Activated CD4-positive, alpha-beta T cell treated with anti-CD3 and anti-CD28 coated beads, Interleukin-2, amount 10 ng/mL, durations not matched to agents 7 days and 5 days (primary cell): ENCODE results near the gene DBR1. TPM values are rescaled to one million over a fixed set of nuclear protein-coding genes. Genes with fewer than 3 reads are reported as not detected.

Source experiments
- CTCF ChIA-PET: fragments of 350-600 bp; sonication (Branson Sonifier 250); formaldehyde crosslinking; loops from one replicate; lab custom pipeline; 2021; ENCODE audit warnings: antibody characterized with exemption; lab: Charles Lee
- POLR2A ChIA-PET: fragments of 350-600 bp; sonication (Branson Sonifier 250); formaldehyde crosslinking; loops from one replicate; lab custom pipeline; 2021; ENCODE audit warnings: antibody characterized with exemption; lab: Charles Lee
- DNase-seq: peaks from one replicate; pipeline ENCODE4 v3.0.0-alpha.2; 2020
- H3K27ac Mint-ChIP-seq: one replicate; pipeline ENCODE4 v1.8.0; 2021; ENCODE audit warnings: mild to moderate bottlenecking, moderate library complexity, mixed read lengths
- H3K27me3 Mint-ChIP-seq: one replicate; pipeline ENCODE4 v1.8.0; 2021; ENCODE audit warnings: mixed read lengths
- H3K36me3 Mint-ChIP-seq: one replicate; pipeline ENCODE4 v1.8.0; 2021; ENCODE audit warnings: low read depth, mixed read lengths
- H3K4me1 Mint-ChIP-seq: one replicate; pipeline ENCODE4 v1.8.0; 2021; ENCODE audit warnings: mixed read lengths
- H3K4me3 Mint-ChIP-seq: one replicate; pipeline ENCODE4 v1.8.0; 2021; ENCODE audit warnings: mild to moderate bottlenecking, moderate library complexity, mixed read lengths
- H3K9me3 Mint-ChIP-seq: one replicate; pipeline ENCODE4 v1.8.0; 2021; ENCODE audit warnings: mixed read lengths
- total RNA-seq, 2 experiments: library from RNA; stranded (reverse); gene quantifications; one replicate each; pipeline ENCODE4 v1.2.3, GENCODE V29; 2021

DBR1 gene
- total RNA-seq, 2 experiments from 2014 or later: 19.3 to 21.5 TPM

- Mint-ChIP-seq H3K4me1 (peaks cover 17% of the 10 kb centered on the region), H3K4me3 (no peak overlapping the region), H3K36me3 (peaks cover 28% of the 10 kb centered on the region), H3K9me3 (peaks cover 3% of the 10 kb centered on the region), H3K27ac (no peak overlapping the region), H3K27me3 (no peaks in the 10 kb centered on the region)
- DNase-seq: no peak
- CTCF ChIA-PET: interaction anchor here (0.9 to 1.5 kb wide), 3 partner anchors 8 to 38 kb away, joined by 3 to 4 read pairs (median 3); no protein-coding TSS in a partner anchor
- POLR2A ChIA-PET: no interaction called here
These were observed 28.4 kb upstream of the DBR1 start for GRCh38 chr3:138202945-138203701.

GRCh38 chr3:138200424-138200823 lies 25.7 kb upstream of the DBR1 start:
- no peak overlapping the region for H3K27ac Mint-ChIP-seq
- CTCF ChIA-PET: interaction anchor here (0.6 kb wide), 1 partner anchor 539 kb away, joined by 3 read pairs; no protein-coding TSS in a partner anchor
- POLR2A ChIA-PET: no interaction called here
- peaks cover 23% of the 10 kb centered on the region for H3K36me3 Mint-ChIP-seq
- H3K4me1 Mint-ChIP-seq: peaks cover 20% of the 10 kb centered on the region
- H3K4me3 Mint-ChIP-seq: no peak overlapping the region
- H3K27me3 Mint-ChIP-seq: no peaks in the 10 kb centered on the region
- H3K9me3 Mint-ChIP-seq: no peaks in the 10 kb centered on the region
- DNase-seq: no peak

- H3K36me3 Mint-ChIP-seq: peaks cover 21% of the 10 kb centered on the region
- H3K4me1 Mint-ChIP-seq: peaks cover 20% of the 10 kb centered on the region
- no peak overlapping the region for H3K27ac Mint-ChIP-seq
- ChIA-PET CTCF (no interaction called here), POLR2A (no interaction called here)
- no peaks in the 10 kb centered on the region for H3K27me3 Mint-ChIP-seq
- H3K4me3 Mint-ChIP-seq: no peak overlapping the region
- H3K9me3 Mint-ChIP-seq: no peaks in the 10 kb centered on the region
- no peak for DNase-seq
These were observed 25.1 kb upstream of the DBR1 start for GRCh38 chr3:138199851-138200250.

- Mint-ChIP-seq H3K4me3 (no peak overlapping the region), H3K27ac (no peak overlapping the region), H3K9me3 (no peaks in the 10 kb centered on the region), H3K4me1 (peaks cover 14% of the 10 kb centered on the region), H3K27me3 (no peaks in the 10 kb centered on the region), H3K36me3 (peaks cover 16% of the 10 kb centered on the region)
- POLR2A ChIA-PET: no interaction called here
- CTCF ChIA-PET: no interaction called here
- DNase-seq: no peak
These were observed 22.8 kb upstream of the DBR1 start for GRCh38 chr3:138197524-138197923.

GRCh38 chr3:138197058-138197457 lies 22.3 kb upstream of the DBR1 start:
- ChIA-PET CTCF (no interaction called here), POLR2A (interaction anchor here (0.6 kb wide), 1 partner anchor 102 kb away, joined by 3 read pairs; no protein-coding TSS in a partner anchor)
- H3K27me3 Mint-ChIP-seq: no peaks in the 10 kb centered on the region
- H3K4me1 Mint-ChIP-seq: peaks cover 14% of the 10 kb centered on the region
- DNase-seq: no peak
- no peaks in the 10 kb centered on the region for H3K9me3 Mint-ChIP-seq
- peaks cover 16% of the 10 kb centered on the region for H3K36me3 Mint-ChIP-seq
- no peak overlapping the region for H3K4me3 Mint-ChIP-seq
- H3K27ac Mint-ChIP-seq: no peak overlapping the region

GRCh38 chr3:138196023-138196422 lies 21.3 kb upstream of the DBR1 start:
- CTCF ChIA-PET: interaction anchor here (0.7 kb wide), 1 partner anchor 59 kb away, joined by 5 read pairs; no protein-coding TSS in a partner anchor
- no peak for DNase-seq
- Mint-ChIP-seq H3K36me3 (peaks cover 18% of the 10 kb centered on the region), H3K27ac (no peak overlapping the region), H3K9me3 (no peaks in the 10 kb centered on the region), H3K4me1 (peaks cover 19% of the 10 kb centered on the region), H3K27me3 (no peaks in the 10 kb centered on the region), H3K4me3 (no peak overlapping the region)
- POLR2A ChIA-PET: no interaction called here

GRCh38 chr3:138195481-138195880 lies 20.8 kb upstream of the DBR1 start:
- Mint-ChIP-seq H3K36me3 (peaks cover 21% of the 10 kb centered on the region), H3K27ac (no peak overlapping the region), H3K4me1 (peaks cover 21% of the 10 kb centered on the region), H3K27me3 (no peaks in the 10 kb centered on the region), H3K9me3 (no peaks in the 10 kb centered on the region), H3K4me3 (no peak overlapping the region)
- DNase-seq: no peak
- ChIA-PET POLR2A (no interaction called here), CTCF (interaction anchor here (0.7 kb wide), 1 partner anchor 58 kb away, joined by 5 read pairs; no protein-coding TSS in a partner anchor)

GRCh38 chr3:138188013-138188730 lies 13.5 kb upstream of the DBR1 start:
- ChIA-PET POLR2A (no interaction called here), CTCF (no interaction called here)
- Mint-ChIP-seq H3K9me3 (no peaks in the 10 kb centered on the region), H3K27me3 (peaks cover 14% of the 10 kb centered on the region), H3K27ac (peak overlapping the region; percentile 98), H3K4me3 (peak overlapping the region; percentile 90), H3K4me1 (peaks cover 36% of the 10 kb centered on the region), H3K36me3 (peaks cover 13% of the 10 kb centered on the region)
- no peak for DNase-seq

GRCh38 chr3:138187296-138188012 lies 12.7 kb upstream of the DBR1 start, which contains the start of gene ARMC8:
Gene ARMC8, plus strand, starts transcription at chr3:138187301. Its CDS starts 254 bp downstream, at chr3:138187555.
- H3K4me3 Mint-ChIP-seq: peak within 1 kb of the TSS; percentile 90
- ChIA-PET POLR2A (no interaction called here), CTCF (interaction anchor here (0.6 to 1.5 kb wide), 4 partner anchors 13 to 630 kb away, joined by 3 to 4 read pairs (median 4); partner anchors contain the start of gene DBR1)
- peaks cover 36% of the 10 kb centered on the region for H3K4me1 Mint-ChIP-seq
- peaks cover 13% of the 10 kb centered on the region for H3K36me3 Mint-ChIP-seq
- H3K27ac Mint-ChIP-seq: peak within 1 kb of the TSS; percentile 98
- DNase-seq: peak; percentile 41
- H3K27me3 Mint-ChIP-seq: peaks cover 14% of the 10 kb centered on the region
- no peaks in the 10 kb centered on the region for H3K9me3 Mint-ChIP-seq

- peaks cover 36% of the 10 kb centered on the region for H3K4me1 Mint-ChIP-seq
- CTCF ChIA-PET: interaction anchor here (0.6 to 1.5 kb wide), 4 partner anchors 12 to 631 kb away, joined by 3 to 4 read pairs (median 4); partner anchors contain the start of gene DBR1
- peaks cover 14% of the 10 kb centered on the region for H3K27me3 Mint-ChIP-seq
- no peaks in the 10 kb centered on the region for H3K9me3 Mint-ChIP-seq
- POLR2A ChIA-PET: interaction anchor here (0.6 kb wide), 1 partner anchor 326 kb away, joined by 4 read pairs; no protein-coding TSS in a partner anchor
- H3K4me3 Mint-ChIP-seq: peak overlapping the region; percentile 90
- peak; percentile 91 for DNase-seq
- peak overlapping the region; percentile 98 for H3K27ac Mint-ChIP-seq
- H3K36me3 Mint-ChIP-seq: peaks cover 13% of the 10 kb centered on the region
These were observed 12.1 kb upstream of the DBR1 start for GRCh38 chr3:138186803-138187295.

GRCh38 chr3:138186221-138186620 lies 11.5 kb upstream of the DBR1 start:
- ChIA-PET POLR2A (interaction anchor here (0.6 kb wide), 1 partner anchor 327 kb away, joined by 4 read pairs; no protein-coding TSS in a partner anchor), CTCF (interaction anchor here (1.2 to 1.5 kb wide), 2 partner anchors 13 to 121 kb away, joined by 4 read pairs; no protein-coding TSS in a partner anchor)
- DNase-seq: no peak
- Mint-ChIP-seq H3K4me1 (peaks cover 30% of the 10 kb centered on the region), H3K4me3 (peak overlapping the region; percentile 90), H3K9me3 (no peaks in the 10 kb centered on the region), H3K36me3 (peaks cover 8% of the 10 kb centered on the region), H3K27me3 (peaks cover 14% of the 10 kb centered on the region), H3K27ac (no peak overlapping the region)

GRCh38 chr3:138184994-138185393 lies 10.3 kb upstream of the DBR1 start:
- H3K4me3 Mint-ChIP-seq: no peak overlapping the region
- POLR2A ChIA-PET: no interaction called here
- CTCF ChIA-PET: interaction anchor here (0.8 to 1.2 kb wide), 2 partner anchors 9 to 10 kb away, joined by 3 read pairs; partner anchors contain the start of gene DBR1

More at GRCh38 chr3:138184994-138185393, 10.3 kb upstream of the DBR1 start:
- no peak for DNase-seq
- peaks cover 14% of the 10 kb centered on the region for H3K27me3 Mint-ChIP-seq
- no peaks in the 10 kb centered on the region for H3K9me3 Mint-ChIP-seq
- peaks cover 27% of the 10 kb centered on the region for H3K4me1 Mint-ChIP-seq
- H3K27ac Mint-ChIP-seq: no peak overlapping the region
- H3K36me3 Mint-ChIP-seq: peaks cover 5% of the 10 kb centered on the region
